Fibroblast of lung (primary cell): ENCODE measurements around the gene KCNJ2. TPM values are rescaled to one million over a fixed set of nuclear protein-coding genes. Genes with fewer than 3 reads are reported as not detected.

Experiments used
- DNase-seq, 2 donors: peaks; one replicate each; pipeline versions ENCODE4 v3.0.0 to v3.0.0-alpha.2; 2010; ENCODE audit warnings: low read depth in 2 of 2
- H2AFZ ChIP-seq: 2 replicates; pipeline ENCODE4 v1.5.1; 2012; ENCODE audit warnings: low read length, control low read depth, inconsistent platforms
- H3K27ac ChIP-seq: 2 replicates; pipeline ENCODE4 v1.5.1; 2011; ENCODE audit warnings: low read length, control low read depth; ENCODE audit not compliant: insufficient read depth
- H3K27me3 ChIP-seq: 2 replicates; pipeline ENCODE4 v1.5.1; 2011; ENCODE audit warnings: mild to moderate bottlenecking, low read length; ENCODE audit not compliant: control insufficient read depth, insufficient read depth
- H3K36me3 ChIP-seq: 2 replicates; pipeline ENCODE4 v1.5.1; 2011; ENCODE audit warnings: low read length; ENCODE audit not compliant: control insufficient read depth, insufficient read depth
- H3K4me1 ChIP-seq: 2 replicates; pipeline ENCODE4 v1.5.1; 2011; ENCODE audit warnings: low read length; ENCODE audit not compliant: control insufficient read depth, insufficient read depth; ENCODE audit errors: extremely low read depth
- H3K4me2 ChIP-seq: 2 replicates; pipeline ENCODE4 v1.5.1; 2011; ENCODE audit warnings: low read length, control low read depth; ENCODE audit not compliant: insufficient read depth; ENCODE audit errors: extremely low read depth
- H3K4me3 ChIP-seq, 4 experiments: fragments of 200-600 bp in 1 of 4; sonication (generic) in 1 of 4; replicated peaks in 1 of 4; 2 replicates each; pipeline ENCODE4 v1.5.1; 2011 to 2016; ENCODE audit warnings: low read length in 4 of 4, low read depth in 3 of 4, mild to moderate bottlenecking in 3 of 4, control low read depth in 2 of 4, inconsistent platforms in 1 of 4, mixed read lengths in 1 of 4; ENCODE audit not compliant: insufficient read depth in 1 of 4; ENCODE audit errors: control extremely low read depth in 1 of 4
- H3K79me2 ChIP-seq: 2 replicates; pipeline ENCODE4 v1.5.1; 2012; ENCODE audit warnings: mild to moderate bottlenecking, low read length, inconsistent platforms; ENCODE audit not compliant: control insufficient read depth, insufficient read depth
- H3K9ac ChIP-seq: 2 replicates; pipeline ENCODE4 v1.5.1; 2011; ENCODE audit warnings: mild to moderate bottlenecking, low read length, control low read depth; ENCODE audit not compliant: insufficient read depth
- H3K9me3 ChIP-seq: 2 replicates; pipeline ENCODE4 v1.5.1; 2012; ENCODE audit warnings: low read depth, low read length; ENCODE audit not compliant: control insufficient read depth, insufficient read depth
- H4K20me1 ChIP-seq: 2 replicates; pipeline ENCODE4 v1.5.1; 2011; ENCODE audit warnings: low read length; ENCODE audit not compliant: control insufficient read depth, insufficient read depth; ENCODE audit errors: extremely low read depth
- EZH2 ChIP-seq: IDR thresholded peaks from 2 replicates; pipeline ENCODE4 v1.5.1; 2012; ENCODE audit warnings: low read length, control low read depth, mild to moderate bottlenecking; ENCODE audit errors: missing control alignments
- polyA plus RNA-seq, 2 donors: library from polyadenylated mRNA; depleted of rRNA in 1 of 2; stranded (reverse) in 1 of 2; unstranded in 1 of 2; fragments of >200 nt; gene quantifications; 2 replicates each; pipeline ENCODE4 v1.2.1, GENCODE V29; 2011 to 2012; ENCODE audit warnings: missing spikeins in 1 of 2
- total RNA-seq: library from RNA; depleted of rRNA; stranded (reverse); fragments of >200 nt; gene quantifications from 2 replicates; pipeline ENCODE4 v1.2.1, GENCODE V29; 2014
- TF ChIP-seq, protein P1 (sequence below), 2 donors: IDR thresholded peaks in 1 of 2; conservative IDR thresholded peaks in 1 of 2; 1 replicate in 1 of 2; 2 replicates in 1 of 2; pipeline ENCODE4 v1.5.1; 2011 to 2012; ENCODE audit warnings: low read length in 2 of 2, control low read depth in 1 of 2, inconsistent platforms in 1 of 2, low read depth in 1 of 2, mild to moderate bottlenecking in 1 of 2

KCNJ2 gene
- total and polyA plus RNA-seq, 2 donors (not counting 1 experiment from before 2014, with no cell fraction given): 6.6 to 48.1 TPM

DNA sequence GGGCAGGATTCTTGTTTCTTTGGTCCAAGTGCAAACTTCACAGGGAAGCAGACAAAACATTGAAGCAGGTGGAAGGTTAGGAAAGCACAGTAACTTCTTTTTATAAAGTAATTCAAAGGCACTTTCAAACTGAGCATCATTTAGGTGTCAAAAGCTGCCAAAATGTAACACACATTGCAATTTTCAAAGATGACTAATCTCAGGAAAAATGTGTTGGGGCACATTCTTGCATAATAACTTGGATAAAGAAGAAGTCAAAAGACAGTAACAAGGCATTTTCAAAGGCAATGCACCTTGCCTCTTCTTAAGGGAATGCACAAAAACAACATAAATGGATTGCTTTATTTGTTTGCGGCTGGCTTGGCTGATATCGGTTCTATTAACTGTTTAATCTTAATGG, 3.6 kb downstream of the KCNJ2 start:
- no peaks in the 10 kb centered on the region for H4K20me1 ChIP-seq
- TF ChIP-seq EZH2: no peak
- TF ChIP-seq, protein P1, sequence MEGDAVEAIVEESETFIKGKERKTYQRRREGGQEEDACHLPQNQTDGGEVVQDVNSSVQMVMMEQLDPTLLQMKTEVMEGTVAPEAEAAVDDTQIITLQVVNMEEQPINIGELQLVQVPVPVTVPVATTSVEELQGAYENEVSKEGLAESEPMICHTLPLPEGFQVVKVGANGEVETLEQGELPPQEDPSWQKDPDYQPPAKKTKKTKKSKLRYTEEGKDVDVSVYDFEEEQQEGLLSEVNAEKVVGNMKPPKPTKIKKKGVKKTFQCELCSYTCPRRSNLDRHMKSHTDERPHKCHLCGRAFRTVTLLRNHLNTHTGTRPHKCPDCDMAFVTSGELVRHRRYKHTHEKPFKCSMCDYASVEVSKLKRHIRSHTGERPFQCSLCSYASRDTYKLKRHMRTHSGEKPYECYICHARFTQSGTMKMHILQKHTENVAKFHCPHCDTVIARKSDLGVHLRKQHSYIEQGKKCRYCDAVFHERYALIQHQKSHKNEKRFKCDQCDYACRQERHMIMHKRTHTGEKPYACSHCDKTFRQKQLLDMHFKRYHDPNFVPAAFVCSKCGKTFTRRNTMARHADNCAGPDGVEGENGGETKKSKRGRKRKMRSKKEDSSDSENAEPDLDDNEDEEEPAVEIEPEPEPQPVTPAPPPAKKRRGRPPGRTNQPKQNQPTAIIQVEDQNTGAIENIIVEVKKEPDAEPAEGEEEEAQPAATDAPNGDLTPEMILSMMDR (conservative IDR thresholded peaks at IDR 0.05 in 1 of 2, IDR thresholded peaks at IDR 0.05 in 1 of 2; ENCODE audit: low read depth in 1 of 2, low read length in 2 of 2): no peak
- H3K27ac ChIP-seq: no peak overlapping the region
- peak overlapping the region; percentile 32 for H3K4me2 ChIP-seq
- H3K9ac ChIP-seq: no peak overlapping the region
- peaks cover 3% of the 10 kb centered on the region for H3K36me3 ChIP-seq
- H2AFZ ChIP-seq: no peak overlapping the region
- H3K27me3 ChIP-seq: no peaks in the 10 kb centered on the region
- H3K79me2 ChIP-seq: no peaks in the 10 kb centered on the region
- H3K9me3 ChIP-seq: no peaks in the 10 kb centered on the region
- peak in 1 of 2 donors; percentile 73 for DNase-seq
- peak overlapping the region in 1 of 4 experiments; percentile 87 for H3K4me3 ChIP-seq
- H3K4me1 ChIP-seq: peaks cover 2% of the 10 kb centered on the region

DNA sequence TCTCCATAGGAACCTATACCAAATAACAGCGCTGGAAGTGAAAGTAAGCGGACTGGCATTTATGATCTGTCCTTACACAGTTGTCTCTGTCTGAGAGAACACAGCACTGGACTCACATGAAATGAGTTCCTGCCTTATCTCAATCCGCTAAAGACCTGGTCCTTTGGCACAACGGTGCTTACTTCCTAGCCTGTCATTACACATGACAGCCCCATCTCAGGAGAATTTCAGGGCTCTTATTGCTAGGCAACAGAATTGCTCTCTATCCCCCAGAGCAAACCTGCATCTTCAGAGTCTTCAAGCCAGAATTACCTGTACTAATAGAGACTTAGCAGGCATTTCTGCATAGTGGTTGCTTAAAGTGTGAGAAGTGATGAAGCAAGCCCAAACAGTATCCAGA, 4.3 kb downstream of the KCNJ2 start:
- no peak overlapping the region for H3K27ac ChIP-seq
- H3K9me3 ChIP-seq: no peaks in the 10 kb centered on the region
- H3K4me2 ChIP-seq: no peak overlapping the region
- H3K4me1 ChIP-seq: peaks cover 2% of the 10 kb centered on the region
- H2AFZ ChIP-seq: no peak overlapping the region
- no peaks in the 10 kb centered on the region for H4K20me1 ChIP-seq
- TF ChIP-seq EZH2: no peak
- TF ChIP-seq, protein P1 (conservative IDR thresholded peaks at IDR 0.05 in 1 of 2, IDR thresholded peaks at IDR 0.05 in 1 of 2; ENCODE audit: low read depth in 1 of 2, low read length in 2 of 2): no peak
- DNase-seq: no peak
- no peak overlapping the region for H3K9ac ChIP-seq
- peaks cover 3% of the 10 kb centered on the region for H3K36me3 ChIP-seq
- no peaks in the 10 kb centered on the region for H3K27me3 ChIP-seq
- no peaks in the 10 kb centered on the region for H3K79me2 ChIP-seq
- H3K4me3 ChIP-seq: no peak overlapping the region

DNA sequence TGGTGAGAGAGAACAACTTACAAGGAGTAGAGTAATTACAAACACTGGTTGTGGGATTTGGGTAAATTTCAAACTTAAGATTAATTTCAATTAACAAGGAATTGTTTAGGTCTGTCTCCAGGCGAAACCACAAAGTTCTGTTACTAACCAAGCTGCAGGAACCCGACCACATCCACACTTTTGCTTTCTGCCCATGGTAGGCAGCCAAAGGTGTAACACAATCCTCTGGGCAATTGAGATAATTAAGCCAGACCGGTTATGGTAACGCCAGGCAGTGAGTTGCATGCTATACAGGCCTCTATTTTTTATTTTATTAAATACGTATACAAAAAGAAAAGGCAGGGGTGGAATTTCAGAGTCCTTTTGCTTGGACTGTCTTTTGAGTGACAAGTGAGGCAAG, 12.0 kb downstream of the KCNJ2 start:
- DNase-seq: peak in 1 of 2 donors; percentile 31
- TF ChIP-seq EZH2: no peak
- H3K27ac ChIP-seq: no peak overlapping the region
- H3K4me2 ChIP-seq: no peak overlapping the region
- no peak overlapping the region for H3K4me3 ChIP-seq
- no peaks in the 10 kb centered on the region for H3K4me1 ChIP-seq
- H3K36me3 ChIP-seq: no peaks in the 10 kb centered on the region
- no peaks in the 10 kb centered on the region for H3K27me3 ChIP-seq
- no peaks in the 10 kb centered on the region for H3K79me2 ChIP-seq
- H4K20me1 ChIP-seq: no peaks in the 10 kb centered on the region
- H2AFZ ChIP-seq: no peak overlapping the region
- no peak overlapping the region for H3K9ac ChIP-seq
- no peaks in the 10 kb centered on the region for H3K9me3 ChIP-seq
